ENCODE data around the gene RFX5. TPM values are rescaled to one million over a fixed set of nuclear protein-coding genes. Genes with fewer than 3 reads are reported as not detected.

Gene RFX5
- total and polyA plus RNA-seq, 2 of the 13 experiments (the other 11 are each of a cell fraction or from before 2014, with no cell fraction given): 17.9 to 36.2 TPM

DNA sequence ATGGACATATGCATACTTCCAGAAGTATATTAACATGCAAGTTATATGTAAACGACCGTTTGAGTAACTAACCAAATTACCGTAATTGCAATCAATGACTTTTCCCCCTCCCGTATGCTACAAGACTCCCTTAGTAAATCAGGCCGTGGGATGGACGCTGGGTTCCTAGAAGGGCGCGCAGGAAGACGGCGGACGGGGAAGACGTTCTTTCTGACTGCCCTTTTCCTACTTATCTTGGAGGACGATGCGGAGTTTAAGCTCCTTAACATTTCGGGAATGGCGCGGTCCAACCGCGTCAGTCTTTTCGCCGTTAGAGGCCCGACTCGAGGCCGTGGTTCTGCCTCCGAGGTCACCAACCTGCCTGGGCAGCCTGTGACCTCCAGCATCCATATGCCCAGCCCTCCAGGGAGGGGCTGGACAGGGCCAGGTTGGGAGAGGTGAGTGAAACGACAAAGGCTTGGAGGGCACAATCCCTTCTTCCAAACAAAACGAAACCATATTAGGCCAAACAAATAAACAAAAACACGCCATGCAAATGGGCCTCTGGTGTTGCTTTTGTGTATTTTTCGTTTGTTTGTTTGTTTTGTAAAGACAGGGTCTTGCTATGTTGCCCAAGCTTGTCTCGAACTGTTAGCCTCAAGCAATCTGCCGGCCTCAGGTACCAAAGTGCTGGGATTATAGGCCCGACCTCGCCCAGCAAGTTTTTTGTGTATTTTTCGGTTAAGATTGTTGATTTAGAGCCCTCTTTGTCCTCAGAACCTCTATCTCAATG, 19.0 kb downstream of the RFX5 start (continued):
- TF ChIP-seq, protein P1, sequence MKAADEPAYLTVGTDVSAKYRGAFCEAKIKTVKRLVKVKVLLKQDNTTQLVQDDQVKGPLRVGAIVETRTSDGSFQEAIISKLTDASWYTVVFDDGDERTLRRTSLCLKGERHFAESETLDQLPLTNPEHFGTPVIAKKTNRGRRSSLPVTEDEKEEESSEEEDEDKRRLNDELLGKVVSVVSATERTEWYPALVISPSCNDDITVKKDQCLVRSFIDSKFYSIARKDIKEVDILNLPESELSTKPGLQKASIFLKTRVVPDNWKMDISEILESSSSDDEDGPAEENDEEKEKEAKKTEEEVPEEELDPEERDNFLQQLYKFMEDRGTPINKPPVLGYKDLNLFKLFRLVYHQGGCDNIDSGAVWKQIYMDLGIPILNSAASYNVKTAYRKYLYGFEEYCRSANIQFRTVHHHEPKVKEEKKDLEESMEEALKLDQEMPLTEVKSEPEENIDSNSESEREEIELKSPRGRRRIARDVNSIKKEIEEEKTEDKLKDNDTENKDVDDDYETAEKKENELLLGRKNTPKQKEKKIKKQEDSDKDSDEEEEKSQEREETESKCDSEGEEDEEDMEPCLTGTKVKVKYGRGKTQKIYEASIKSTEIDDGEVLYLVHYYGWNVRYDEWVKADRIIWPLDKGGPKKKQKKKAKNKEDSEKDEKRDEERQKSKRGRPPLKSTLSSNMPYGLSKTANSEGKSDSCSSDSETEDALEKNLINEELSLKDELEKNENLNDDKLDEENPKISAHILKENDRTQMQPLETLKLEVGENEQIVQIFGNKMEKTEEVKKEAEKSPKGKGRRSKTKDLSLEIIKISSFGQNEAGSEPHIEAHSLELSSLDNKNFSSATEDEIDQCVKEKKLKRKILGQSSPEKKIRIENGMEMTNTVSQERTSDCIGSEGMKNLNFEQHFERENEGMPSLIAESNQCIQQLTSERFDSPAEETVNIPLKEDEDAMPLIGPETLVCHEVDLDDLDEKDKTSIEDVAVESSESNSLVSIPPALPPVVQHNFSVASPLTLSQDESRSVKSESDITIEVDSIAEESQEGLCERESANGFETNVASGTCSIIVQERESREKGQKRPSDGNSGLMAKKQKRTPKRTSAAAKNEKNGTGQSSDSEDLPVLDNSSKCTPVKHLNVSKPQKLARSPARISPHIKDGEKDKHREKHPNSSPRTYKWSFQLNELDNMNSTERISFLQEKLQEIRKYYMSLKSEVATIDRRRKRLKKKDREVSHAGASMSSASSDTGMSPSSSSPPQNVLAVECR (CRISPR knock-in tag; IDR thresholded peaks at IDR 0.05; ENCODE audit: borderline replicate concordance): 0 out of 2 replicates have a peak, but pooled peaks have one; percentile 57
- 0 out of 2 replicates have a peak, but pooled peaks have one; percentile 30 for TF ChIP-seq ETV6 (CRISPR knock-in tag; conservative IDR thresholded peaks at IDR 0.05)
- TF ChIP-seq ZNF232 (CRISPR knock-in tag; IDR thresholded peaks at IDR 0.05; ENCODE audit: borderline replicate concordance): no peak
- no peak for TF ChIP-seq TAF15 (IDR thresholded peaks at IDR 0.05; ENCODE audit: low read depth, low read length, poor library complexity, severe bottlenecking)
- TF ChIP-seq, protein P2, sequence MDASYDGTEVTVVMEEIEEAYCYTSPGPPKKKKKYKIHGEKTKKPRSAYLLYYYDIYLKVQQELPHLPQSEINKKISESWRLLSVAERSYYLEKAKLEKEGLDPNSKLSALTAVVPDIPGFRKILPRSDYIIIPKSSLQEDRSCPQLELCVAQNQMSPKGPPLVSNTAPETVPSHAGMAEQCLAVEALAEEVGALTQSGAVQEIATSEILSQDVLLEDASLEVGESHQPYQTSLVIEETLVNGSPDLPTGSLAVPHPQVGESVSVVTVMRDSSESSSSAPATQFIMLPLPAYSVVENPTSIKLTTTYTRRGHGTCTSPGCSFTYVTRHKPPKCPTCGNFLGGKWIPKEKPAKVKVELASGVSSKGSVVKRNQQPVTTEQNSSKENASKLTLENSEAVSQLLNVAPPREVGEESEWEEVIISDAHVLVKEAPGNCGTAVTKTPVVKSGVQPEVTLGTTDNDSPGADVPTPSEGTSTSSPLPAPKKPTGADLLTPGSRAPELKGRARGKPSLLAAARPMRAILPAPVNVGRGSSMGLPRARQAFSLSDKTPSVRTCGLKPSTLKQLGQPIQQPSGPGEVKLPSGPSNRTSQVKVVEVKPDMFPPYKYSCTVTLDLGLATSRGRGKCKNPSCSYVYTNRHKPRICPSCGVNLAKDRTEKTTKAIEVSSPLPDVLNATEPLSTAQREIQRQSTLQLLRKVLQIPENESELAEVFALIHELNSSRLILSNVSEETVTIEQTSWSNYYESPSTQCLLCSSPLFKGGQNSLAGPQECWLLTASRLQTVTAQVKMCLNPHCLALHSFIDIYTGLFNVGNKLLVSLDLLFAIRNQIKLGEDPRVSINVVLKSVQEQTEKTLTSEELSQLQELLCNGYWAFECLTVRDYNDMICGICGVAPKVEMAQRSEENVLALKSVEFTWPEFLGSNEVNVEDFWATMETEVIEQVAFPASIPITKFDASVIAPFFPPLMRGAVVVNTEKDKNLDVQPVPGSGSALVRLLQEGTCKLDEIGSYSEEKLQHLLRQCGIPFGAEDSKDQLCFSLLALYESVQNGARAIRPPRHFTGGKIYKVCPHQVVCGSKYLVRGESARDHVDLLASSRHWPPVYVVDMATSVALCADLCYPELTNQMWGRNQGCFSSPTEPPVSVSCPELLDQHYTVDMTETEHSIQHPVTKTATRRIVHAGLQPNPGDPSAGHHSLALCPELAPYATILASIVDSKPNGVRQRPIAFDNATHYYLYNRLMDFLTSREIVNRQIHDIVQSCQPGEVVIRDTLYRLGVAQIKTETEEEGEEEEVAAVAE (CRISPR knock-in tag; IDR thresholded peaks at IDR 0.05; ENCODE audit: borderline replicate concordance): 0 out of 2 replicates have a peak, but pooled peaks have one; percentile 19
- TF ChIP-seq ZNF44 (CRISPR knock-in tag; IDR thresholded peaks at IDR 0.05): 0 out of 2 replicates have a peak, but pooled peaks have one; percentile 51
- TF ChIP-seq, protein P3, sequence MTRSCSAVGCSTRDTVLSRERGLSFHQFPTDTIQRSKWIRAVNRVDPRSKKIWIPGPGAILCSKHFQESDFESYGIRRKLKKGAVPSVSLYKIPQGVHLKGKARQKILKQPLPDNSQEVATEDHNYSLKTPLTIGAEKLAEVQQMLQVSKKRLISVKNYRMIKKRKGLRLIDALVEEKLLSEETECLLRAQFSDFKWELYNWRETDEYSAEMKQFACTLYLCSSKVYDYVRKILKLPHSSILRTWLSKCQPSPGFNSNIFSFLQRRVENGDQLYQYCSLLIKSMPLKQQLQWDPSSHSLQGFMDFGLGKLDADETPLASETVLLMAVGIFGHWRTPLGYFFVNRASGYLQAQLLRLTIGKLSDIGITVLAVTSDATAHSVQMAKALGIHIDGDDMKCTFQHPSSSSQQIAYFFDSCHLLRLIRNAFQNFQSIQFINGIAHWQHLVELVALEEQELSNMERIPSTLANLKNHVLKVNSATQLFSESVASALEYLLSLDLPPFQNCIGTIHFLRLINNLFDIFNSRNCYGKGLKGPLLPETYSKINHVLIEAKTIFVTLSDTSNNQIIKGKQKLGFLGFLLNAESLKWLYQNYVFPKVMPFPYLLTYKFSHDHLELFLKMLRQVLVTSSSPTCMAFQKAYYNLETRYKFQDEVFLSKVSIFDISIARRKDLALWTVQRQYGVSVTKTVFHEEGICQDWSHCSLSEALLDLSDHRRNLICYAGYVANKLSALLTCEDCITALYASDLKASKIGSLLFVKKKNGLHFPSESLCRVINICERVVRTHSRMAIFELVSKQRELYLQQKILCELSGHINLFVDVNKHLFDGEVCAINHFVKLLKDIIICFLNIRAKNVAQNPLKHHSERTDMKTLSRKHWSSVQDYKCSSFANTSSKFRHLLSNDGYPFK (CRISPR knock-in tag; IDR thresholded peaks at IDR 0.05; ENCODE audit: borderline replicate concordance): peak; percentile 26; the same call in 1 of the 2 replicates
- TF ChIP-seq ZBTB38 (CRISPR knock-in tag; IDR thresholded peaks at IDR 0.05): 0 out of 2 replicates have a peak, but pooled peaks have one; percentile 33
- TF ChIP-seq ZNF205 (CRISPR knock-in tag; IDR thresholded peaks at IDR 0.05): 0 out of 2 replicates have a peak, but pooled peaks have one; percentile 26
- 0 out of 2 replicates have a peak, but pooled peaks have one; percentile 2 for TF ChIP-seq ZNF430 (CRISPR knock-in tag; IDR thresholded peaks at IDR 0.05)
- TF ChIP-seq ISL2 (CRISPR knock-in tag; IDR thresholded peaks at IDR 0.05): 0 out of 2 replicates have a peak, but pooled peaks have one; percentile 17
- no peak for TF ChIP-seq ATAD3A (CRISPR knock-in tag; IDR thresholded peaks at IDR 0.05)
- peak; percentile 45; the same call in 1 of the 2 replicates for TF ChIP-seq ZNF225 (CRISPR knock-in tag; IDR thresholded peaks at IDR 0.05)
- TF ChIP-seq NR2F6 (IDR thresholded peaks at IDR 0.05): peak; percentile 61
- TF ChIP-seq NR2F6 (CRISPR knock-in tag; IDR thresholded peaks at IDR 0.05): 0 out of 2 replicates have a peak, but pooled peaks have one; percentile 42
- no peak for TF ChIP-seq KMT2B (CRISPR knock-in tag; IDR thresholded peaks at IDR 0.05)
- TF ChIP-seq ZNF317 (CRISPR knock-in tag; IDR thresholded peaks at IDR 0.05): 0 out of 2 replicates have a peak, but pooled peaks have one; percentile 20

Measured in HepG2 (cell line).